Neural cell (in vitro differentiated cells): Measurements from ENCODE around the gene COL23A1. TPM values are rescaled to one million over a fixed set of nuclear protein-coding genes. Genes with fewer than 3 reads are reported as not detected.

Source experiments
- H2AFZ ChIP-seq: fragments of 200-600, 300-800 bp; sonication (generic), shearing (Covaris generic); 2 replicates; pipeline ENCODE4 v1.6.0; 2014; ENCODE audit warnings: low read depth, mild to moderate bottlenecking, antibody characterized with exemption, low read length, moderate library complexity
- H3F3A ChIP-seq: fragments of 200-600 bp; shearing (Covaris generic); 2 replicates; pipeline ENCODE4 v1.6.1; 2016; ENCODE audit warnings: mild to moderate bottlenecking, moderate library complexity, mixed read lengths, antibody characterized with exemption, low read length; ENCODE audit not compliant: insufficient read depth, poor library complexity, severe bottlenecking
- H3K27ac ChIP-seq: fragments of 200-600, 300-800 bp; sonication (generic), shearing (Covaris generic); 2 replicates; pipeline ENCODE4 v1.5.1; 2014; ENCODE audit warnings: mild to moderate bottlenecking, low read length, moderate library complexity
- H3K27me3 ChIP-seq: fragments of 300-800, 200-600 bp; sonication (generic), shearing (Covaris generic); 2 replicates; pipeline ENCODE4 v1.6.0; 2014; ENCODE audit warnings: mild to moderate bottlenecking, low read depth, low read length, moderate library complexity; ENCODE audit not compliant: insufficient read depth
- H3K36me3 ChIP-seq: fragments of 300-800, 200-600 bp; sonication (generic), shearing (Covaris generic); 2 replicates; pipeline ENCODE4 v1.5.1; 2014; ENCODE audit warnings: mild to moderate bottlenecking, antibody characterized with exemption, low read length, moderate library complexity; ENCODE audit not compliant: insufficient read depth
- H3K4me2 ChIP-seq: fragments of 300-800, 200-600 bp; sonication (generic), shearing (Covaris generic); 2 replicates; pipeline ENCODE4 v1.6.0; 2014; ENCODE audit warnings: mild to moderate bottlenecking, low read length
- H3K4me3 ChIP-seq: fragments of 300-800, 200-600 bp; sonication (generic), shearing (Covaris generic); 2 replicates; pipeline ENCODE4 v1.5.1; 2014; ENCODE audit warnings: mild to moderate bottlenecking, low read length, moderate library complexity
- H3K79me2 ChIP-seq: fragments of 200-600 bp; shearing (Covaris generic); replicated peaks from 2 replicates; pipeline ENCODE4 v1.6.0; 2014; ENCODE audit warnings: mild to moderate bottlenecking, low read length, moderate library complexity; ENCODE audit not compliant: insufficient read depth
- H3K9ac ChIP-seq: fragments of 300-800, 200-600 bp; sonication (generic), shearing (Covaris generic); 2 replicates; pipeline ENCODE4 v1.6.1; 2016; ENCODE audit warnings: mild to moderate bottlenecking, low read length, mixed read lengths
- H3K9me2 ChIP-seq: fragments of 200-600 bp; shearing (Covaris generic); 2 replicates; pipeline ENCODE4 v1.6.1; 2016; ENCODE audit warnings: mild to moderate bottlenecking, low read length, mixed read lengths; ENCODE audit not compliant: insufficient read depth
- H3K9me3 ChIP-seq: fragments of 200-600, 300-800 bp; sonication (generic), shearing (Covaris generic); 2 replicates; pipeline ENCODE4 v1.6.1; 2016; ENCODE audit warnings: mild to moderate bottlenecking, mixed run types, low read length, moderate library complexity, mixed read lengths
- H4K20me1 ChIP-seq: fragments of 200-600 bp; shearing (Covaris generic); 2 replicates; pipeline ENCODE4 v1.6.1; 2016; ENCODE audit warnings: mild to moderate bottlenecking, mixed run types; ENCODE audit not compliant: insufficient read depth
- CTCF ChIP-seq: fragments of 450-650 bp; IDR thresholded peaks from 2 replicates; pipeline ENCODE4 v1.5.1; 2014; ENCODE audit warnings: antibody characterized with exemption, mild to moderate bottlenecking, moderate library complexity; ENCODE audit not compliant: poor library complexity, severe bottlenecking
- EP300 ChIP-seq: fragments of 450-650 bp; conservative IDR thresholded peaks from 2 replicates; pipeline ENCODE4 v1.6.1; 2014; ENCODE audit warnings: antibody characterized with exemption, mild to moderate bottlenecking, moderate library complexity; ENCODE audit not compliant: poor library complexity, severe bottlenecking
- EZH2 ChIP-seq: fragments of 200-600, 300-800 bp; shearing (Covaris generic), sonication (generic); IDR thresholded peaks from 2 replicates; pipeline ENCODE4 v1.6.1; 2014; ENCODE audit warnings: antibody characterized with exemption, low read length, borderline replicate concordance, mild to moderate bottlenecking; ENCODE audit not compliant: insufficient read depth, poor library complexity, severe bottlenecking
- MXI1 ChIP-seq: fragments of 450-650 bp; conservative IDR thresholded peaks from 2 replicates; pipeline ENCODE4 v1.6.1; 2014; ENCODE audit warnings: antibody characterized with exemption, mild to moderate bottlenecking; ENCODE audit not compliant: poor library complexity, severe bottlenecking
- POLR2AphosphoS5 ChIP-seq: IDR thresholded peaks from 2 replicates; pipeline ENCODE4 v1.6.1; 2012
- RAD21 ChIP-seq: fragments of 450-650 bp; conservative IDR thresholded peaks from 2 replicates; pipeline ENCODE4 v1.6.1; 2014; ENCODE audit warnings: antibody characterized with exemption, mild to moderate bottlenecking, moderate library complexity
- SMC3 ChIP-seq: fragments of 450-650 bp; conservative IDR thresholded peaks from 2 replicates; pipeline ENCODE4 v1.6.1; 2014; ENCODE audit warnings: antibody characterized with exemption, mild to moderate bottlenecking, moderate library complexity; ENCODE audit not compliant: poor library complexity
- TAF1 ChIP-seq: IDR thresholded peaks from 2 replicates; pipeline ENCODE4 v1.6.1; 2012; ENCODE audit warnings: low read depth
- polyA plus RNA-seq: library from polyadenylated mRNA; depleted of rRNA; stranded (reverse); fragments of >200 nt; gene quantifications from 2 replicates; pipeline ENCODE4 v1.2.3, GENCODE V29; 2014
- TF ChIP-seq, protein P1 (sequence below): IDR thresholded peaks from 2 replicates; pipeline ENCODE4 v1.6.1; 2012; ENCODE audit warnings: borderline replicate concordance

Gene COL23A1
- polyA plus RNA-seq, 1 donor from 2014 or later: not detected

DNA sequence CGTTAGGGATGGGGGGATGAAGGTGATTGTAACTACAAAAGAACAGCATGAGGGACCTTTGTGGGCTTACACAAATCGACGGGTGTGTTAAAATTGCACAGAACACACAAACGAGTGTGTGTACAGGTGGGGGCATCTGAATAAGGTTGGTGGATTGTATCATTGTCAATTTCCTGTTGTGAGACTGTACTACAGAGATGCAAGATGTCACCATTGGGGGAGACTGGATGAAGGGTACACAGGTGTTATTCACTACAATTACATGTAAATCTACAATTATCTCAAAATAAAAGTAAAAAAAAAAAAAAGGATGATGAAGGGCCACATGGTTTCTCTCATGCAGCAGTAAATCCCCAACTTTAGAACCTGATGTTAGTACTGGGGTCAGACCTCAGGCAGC, 326.1 kb downstream of the COL23A1 start:
- Histone ChIP-seq H3F3A (no peaks in the 10 kb centered on the region), H3K27ac (no peak overlapping the region), H4K20me1 (no peaks in the 10 kb centered on the region), H3K79me2 (no peaks in the 10 kb centered on the region), H3K4me3 (no peak overlapping the region), H3K36me3 (no peaks in the 10 kb centered on the region), H3K27me3 (no peaks in the 10 kb centered on the region), H2AFZ (no peak overlapping the region), H3K9me2 (no peaks in the 10 kb centered on the region), H3K4me2 (no peak overlapping the region), H3K9ac (no peak overlapping the region), H3K9me3 (no peaks in the 10 kb centered on the region)
- no peak for TF ChIP-seq CTCF
- no peak for TF ChIP-seq MXI1
- no peak for TF ChIP-seq POLR2AphosphoS5
- TF ChIP-seq RAD21: no peak
- TF ChIP-seq EZH2: no peak
- TF ChIP-seq, protein P1, sequence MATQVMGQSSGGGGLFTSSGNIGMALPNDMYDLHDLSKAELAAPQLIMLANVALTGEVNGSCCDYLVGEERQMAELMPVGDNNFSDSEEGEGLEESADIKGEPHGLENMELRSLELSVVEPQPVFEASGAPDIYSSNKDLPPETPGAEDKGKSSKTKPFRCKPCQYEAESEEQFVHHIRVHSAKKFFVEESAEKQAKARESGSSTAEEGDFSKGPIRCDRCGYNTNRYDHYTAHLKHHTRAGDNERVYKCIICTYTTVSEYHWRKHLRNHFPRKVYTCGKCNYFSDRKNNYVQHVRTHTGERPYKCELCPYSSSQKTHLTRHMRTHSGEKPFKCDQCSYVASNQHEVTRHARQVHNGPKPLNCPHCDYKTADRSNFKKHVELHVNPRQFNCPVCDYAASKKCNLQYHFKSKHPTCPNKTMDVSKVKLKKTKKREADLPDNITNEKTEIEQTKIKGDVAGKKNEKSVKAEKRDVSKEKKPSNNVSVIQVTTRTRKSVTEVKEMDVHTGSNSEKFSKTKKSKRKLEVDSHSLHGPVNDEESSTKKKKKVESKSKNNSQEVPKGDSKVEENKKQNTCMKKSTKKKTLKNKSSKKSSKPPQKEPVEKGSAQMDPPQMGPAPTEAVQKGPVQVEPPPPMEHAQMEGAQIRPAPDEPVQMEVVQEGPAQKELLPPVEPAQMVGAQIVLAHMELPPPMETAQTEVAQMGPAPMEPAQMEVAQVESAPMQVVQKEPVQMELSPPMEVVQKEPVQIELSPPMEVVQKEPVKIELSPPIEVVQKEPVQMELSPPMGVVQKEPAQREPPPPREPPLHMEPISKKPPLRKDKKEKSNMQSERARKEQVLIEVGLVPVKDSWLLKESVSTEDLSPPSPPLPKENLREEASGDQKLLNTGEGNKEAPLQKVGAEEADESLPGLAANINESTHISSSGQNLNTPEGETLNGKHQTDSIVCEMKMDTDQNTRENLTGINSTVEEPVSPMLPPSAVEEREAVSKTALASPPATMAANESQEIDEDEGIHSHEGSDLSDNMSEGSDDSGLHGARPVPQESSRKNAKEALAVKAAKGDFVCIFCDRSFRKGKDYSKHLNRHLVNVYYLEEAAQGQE: no peak
- no peak for TF ChIP-seq TAF1
- TF ChIP-seq SMC3: no peak
- no peak for TF ChIP-seq EP300

- no peaks in the 10 kb centered on the region for H4K20me1 ChIP-seq
- TF ChIP-seq POLR2AphosphoS5: no peak
- TF ChIP-seq TAF1: no peak
- TF ChIP-seq EZH2: no peak
- no peak for TF ChIP-seq RAD21
- no peak for TF ChIP-seq EP300
- no peak for TF ChIP-seq SMC3
- no peak for TF ChIP-seq CTCF
- TF ChIP-seq, protein P1: no peak
- TF ChIP-seq MXI1: no peak
- no peak overlapping the region for H3K4me2 ChIP-seq
- H3K9me3 ChIP-seq: no peaks in the 10 kb centered on the region
- H3K36me3 ChIP-seq: no peaks in the 10 kb centered on the region
- no peak overlapping the region for H3K9ac ChIP-seq
- no peaks in the 10 kb centered on the region for H3K79me2 ChIP-seq
- H3K27ac ChIP-seq: no peak overlapping the region
- H3K9me2 ChIP-seq: no peaks in the 10 kb centered on the region
- no peak overlapping the region for H2AFZ ChIP-seq
- no peaks in the 10 kb centered on the region for H3F3A ChIP-seq
- H3K4me3 ChIP-seq: no peak overlapping the region
- H3K27me3 ChIP-seq: no peaks in the 10 kb centered on the region
These were observed 328.3 kb downstream of the COL23A1 start for GRCh38 chr5:178261666-178262600.
